ENCODE data around the gene UBE2L3. TPM values are rescaled to one million over a fixed set of nuclear protein-coding genes. Genes with fewer than 3 reads are reported as not detected.
"Not testable (repeated sequence)": the region's sequence is repeated elsewhere in the genome, so short reads cannot be mapped to it uniquely, and the experiment has no call there.

Gene UBE2L3
- total RNA-seq = 22.3 and 22.5 TPM in 2 replicates

DNA sequence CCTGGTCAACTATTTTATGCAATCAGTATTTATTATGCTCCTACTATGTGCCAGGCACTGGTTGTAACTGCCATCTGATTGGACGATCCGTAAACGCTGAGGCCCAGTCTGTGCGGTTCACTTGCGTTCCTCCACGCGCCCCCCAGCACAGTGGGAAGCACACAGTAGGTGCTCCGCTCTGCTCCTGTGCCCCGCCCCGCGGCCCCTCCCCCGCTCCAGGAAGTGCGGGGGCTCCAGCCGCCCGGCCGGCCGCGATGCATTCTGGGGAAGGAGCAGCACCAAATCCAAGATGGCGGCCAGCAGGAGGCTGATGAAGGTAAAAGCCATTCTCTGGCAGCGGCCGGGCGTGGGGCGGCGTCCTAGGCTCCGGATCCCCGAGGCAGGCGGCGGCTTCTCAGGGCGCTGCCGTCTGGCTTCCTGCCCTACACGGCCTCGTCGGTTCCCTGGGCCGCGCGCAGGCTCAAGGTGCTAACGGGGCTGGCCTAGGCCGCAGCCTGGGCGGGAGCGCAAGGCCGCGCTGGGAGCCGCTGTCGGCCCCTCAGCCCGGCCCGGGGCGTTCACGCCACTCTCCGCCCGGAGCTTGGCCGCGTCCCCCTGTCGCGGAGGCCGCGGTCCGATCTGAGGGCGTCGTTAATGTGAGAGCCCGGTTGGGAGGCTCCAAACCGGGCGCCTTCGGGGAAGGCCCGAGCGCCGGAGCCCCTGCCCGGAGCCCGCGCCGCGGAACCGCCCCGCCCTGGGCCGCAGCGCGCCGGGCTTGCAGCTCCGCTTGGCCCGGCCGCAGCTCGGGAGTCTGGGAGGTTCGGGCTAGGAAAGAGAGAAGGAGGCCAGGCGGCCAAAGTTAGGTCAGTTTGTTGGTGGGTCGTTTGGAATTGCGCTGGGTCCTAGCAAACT, at the start of gene UBE2L3:
Gene UBE2L3, plus strand, starts transcription at position 259 of the 891 bp plus-strand sequence. Its CDS starts 31 bp downstream, at position 290.
- DNase-seq (ENCODE audit: low read depth in 2 of 2) = peak; percentile 50 to 79

- not testable (repeated sequence) for DNase-seq (ENCODE audit: low read depth in 2 of 2)
Measured at GRCh38 chr22:21526705-21527500, 40.6 kb upstream of the UBE2L3 start.

GRCh38 chr22:21531525-21531924, 36.0 kb upstream of the UBE2L3 start:
- DNase-seq (ENCODE audit: low read depth in 2 of 2) = not testable (repeated sequence)

- DNase-seq (ENCODE audit: low read depth in 2 of 2) = not testable (repeated sequence)
Measured at GRCh38 chr22:21532863-21533648, 34.5 kb upstream of the UBE2L3 start.

- DNase-seq (ENCODE audit: low read depth in 2 of 2) = not testable (repeated sequence)
Measured at GRCh38 chr22:21539862-21540261, 27.7 kb upstream of the UBE2L3 start.

DNA sequence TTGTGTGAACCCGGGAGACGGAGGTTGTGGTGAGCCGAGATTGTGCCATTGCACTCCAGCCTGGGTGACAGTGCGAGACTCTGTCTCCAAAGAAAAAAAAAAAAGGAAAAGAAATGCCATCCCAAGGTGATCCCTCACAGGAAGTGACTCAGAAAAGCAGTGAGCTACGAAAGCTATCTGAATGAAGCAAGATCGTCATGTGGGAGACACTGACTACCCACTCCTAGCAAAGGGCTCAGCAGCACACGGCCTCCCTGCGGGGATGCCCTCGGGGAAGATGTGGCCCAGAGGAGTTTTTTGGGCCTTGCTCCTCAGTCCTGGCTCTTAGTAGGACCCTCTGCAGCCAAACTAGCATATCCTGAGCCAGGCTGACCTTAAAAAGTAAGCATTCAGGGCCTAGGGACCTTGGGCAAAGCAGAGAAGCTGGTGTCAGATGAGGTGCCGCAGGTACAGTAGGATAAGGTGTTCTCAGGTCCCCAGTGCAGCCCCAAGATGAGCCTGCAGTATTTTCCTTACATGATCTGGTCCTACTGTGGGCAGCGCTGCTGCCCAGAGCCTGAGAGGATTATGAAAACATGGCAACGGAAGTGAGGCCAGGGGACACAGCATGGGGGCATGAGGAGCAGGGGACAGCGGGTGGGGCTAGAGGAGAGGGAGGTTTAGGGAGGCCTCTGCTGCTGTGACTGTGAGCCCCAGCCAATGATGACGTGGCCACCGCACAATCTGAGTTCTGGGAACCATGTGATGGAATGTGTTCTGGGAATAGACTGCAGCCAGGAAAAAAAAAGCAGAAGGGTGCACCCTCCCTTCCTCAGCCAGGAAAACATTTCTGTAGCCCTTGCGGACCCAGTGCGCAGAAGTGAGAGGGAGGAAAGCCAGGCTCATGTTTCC, 22.8 kb upstream of the UBE2L3 start:
- DNase-seq (ENCODE audit: low read depth in 2 of 2) = not testable (repeated sequence)

GRCh38 chr22:21549558-21549957, 18.0 kb upstream of the UBE2L3 start:
- DNase-seq (ENCODE audit: low read depth in 2 of 2) = not testable (repeated sequence)

GRCh38 chr22:21550008-21550677, 17.4 kb upstream of the UBE2L3 start:
- DNase-seq (ENCODE audit: low read depth in 2 of 2) = not testable (repeated sequence)

DNA sequence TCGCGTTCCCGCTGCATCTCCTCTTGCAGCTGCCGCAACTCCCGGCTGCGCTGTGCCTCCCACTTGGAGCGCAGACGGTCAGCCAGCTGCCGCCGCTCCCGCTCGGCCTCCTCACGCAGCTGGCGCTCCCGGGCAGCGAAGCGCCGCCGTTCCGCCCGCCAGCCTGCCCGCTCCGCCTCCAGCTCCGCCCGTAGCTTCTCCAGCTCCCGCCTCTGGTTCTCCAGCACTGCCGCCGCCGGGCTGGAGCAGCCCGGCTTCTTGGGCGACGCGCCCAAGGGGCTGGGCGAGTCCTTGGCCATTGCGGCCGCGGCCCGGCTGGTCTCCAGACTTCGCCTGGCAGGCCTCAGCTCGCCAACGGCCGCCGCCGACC, 16.9 kb upstream of the UBE2L3 start:
- not testable (repeated sequence) for DNase-seq (ENCODE audit: low read depth in 2 of 2)

- DNase-seq (ENCODE audit: low read depth in 2 of 2) = not testable (repeated sequence)
Measured at GRCh38 chr22:21551361-21551760, 16.2 kb upstream of the UBE2L3 start, which contains the start of gene RIMBP3C. TSS of gene RIMBP3C (minus strand) at chr22:21551461. CDS start at chr22:21550976, 485 bp downstream.

DNA sequence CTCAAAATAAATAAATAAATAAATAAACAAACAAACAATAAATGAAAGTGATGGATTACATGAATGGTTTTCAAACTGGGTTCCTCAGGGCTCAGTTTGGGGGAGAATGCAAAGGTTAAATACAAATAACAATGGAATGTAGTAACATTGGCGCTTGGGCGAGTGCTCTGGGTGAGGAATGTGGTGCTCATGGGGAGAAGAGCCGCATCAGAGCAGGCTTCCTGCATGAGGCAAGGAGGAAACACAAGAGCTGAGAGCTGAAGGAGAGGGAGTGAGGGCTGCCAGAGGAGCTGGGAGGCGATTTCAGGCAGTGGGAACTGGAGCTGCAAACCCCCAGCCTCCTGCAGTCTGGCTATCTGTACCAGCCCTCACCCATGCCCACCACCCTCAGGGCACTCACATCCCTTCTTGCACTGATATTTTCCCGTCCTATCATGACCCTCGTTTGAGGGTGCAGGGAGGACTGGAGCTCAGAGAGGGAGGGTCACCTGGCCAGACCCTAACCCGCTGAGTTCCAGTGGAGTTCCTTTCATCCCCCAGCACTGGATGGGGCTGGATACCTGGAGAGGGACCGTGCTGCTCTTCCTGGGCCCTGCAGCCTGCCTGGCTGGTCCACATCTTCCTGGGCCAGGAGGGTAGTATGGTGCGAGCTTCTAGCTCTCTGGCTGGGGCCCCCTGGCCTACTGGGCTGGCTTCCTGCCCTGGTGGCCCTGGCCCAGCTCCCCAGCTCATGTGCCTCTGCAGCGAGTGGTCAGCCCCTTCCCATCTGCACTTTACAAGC, 8.0 kb upstream of the UBE2L3 start:
- not testable (repeated sequence) for DNase-seq (ENCODE audit: low read depth in 2 of 2)

- not testable (repeated sequence) for DNase-seq (ENCODE audit: low read depth in 2 of 2)
Measured at GRCh38 chr22:21560657-21561056, 6.9 kb upstream of the UBE2L3 start.

GRCh38 chr22:21563912-21564311, 3.6 kb upstream of the UBE2L3 start:
- DNase-seq (ENCODE audit: low read depth in 2 of 2) = no peak

- DNase-seq (ENCODE audit: low read depth in 2 of 2) = no peak
Measured at GRCh38 chr22:21564411-21564810, 3.1 kb upstream of the UBE2L3 start.

- DNase-seq (ENCODE audit: low read depth in 2 of 2) = peak in 1 of 2 donors; percentile 59
Measured at GRCh38 chr22:21568347-21569075, 997 bp downstream of the UBE2L3 start.

DNA sequence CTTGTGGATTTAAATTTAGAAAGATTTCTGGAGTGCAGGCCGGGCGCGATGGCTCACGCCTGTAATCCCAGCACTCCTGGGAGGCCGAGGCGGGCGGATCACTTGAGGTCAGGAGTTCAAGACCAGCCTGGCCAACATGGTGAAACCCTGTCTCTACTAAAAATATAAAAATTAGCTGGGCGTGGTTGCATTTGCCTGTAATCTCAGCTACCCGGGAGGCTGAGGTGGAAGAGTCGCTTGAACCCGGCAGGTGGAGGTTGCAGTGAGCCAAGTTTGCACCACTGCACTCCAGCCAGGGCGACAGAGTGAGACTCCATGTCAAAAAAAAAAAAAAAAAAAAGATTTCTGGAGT, 1.5 kb downstream of the UBE2L3 start:
- not testable (repeated sequence) for DNase-seq (ENCODE audit: low read depth in 2 of 2)

DNA sequence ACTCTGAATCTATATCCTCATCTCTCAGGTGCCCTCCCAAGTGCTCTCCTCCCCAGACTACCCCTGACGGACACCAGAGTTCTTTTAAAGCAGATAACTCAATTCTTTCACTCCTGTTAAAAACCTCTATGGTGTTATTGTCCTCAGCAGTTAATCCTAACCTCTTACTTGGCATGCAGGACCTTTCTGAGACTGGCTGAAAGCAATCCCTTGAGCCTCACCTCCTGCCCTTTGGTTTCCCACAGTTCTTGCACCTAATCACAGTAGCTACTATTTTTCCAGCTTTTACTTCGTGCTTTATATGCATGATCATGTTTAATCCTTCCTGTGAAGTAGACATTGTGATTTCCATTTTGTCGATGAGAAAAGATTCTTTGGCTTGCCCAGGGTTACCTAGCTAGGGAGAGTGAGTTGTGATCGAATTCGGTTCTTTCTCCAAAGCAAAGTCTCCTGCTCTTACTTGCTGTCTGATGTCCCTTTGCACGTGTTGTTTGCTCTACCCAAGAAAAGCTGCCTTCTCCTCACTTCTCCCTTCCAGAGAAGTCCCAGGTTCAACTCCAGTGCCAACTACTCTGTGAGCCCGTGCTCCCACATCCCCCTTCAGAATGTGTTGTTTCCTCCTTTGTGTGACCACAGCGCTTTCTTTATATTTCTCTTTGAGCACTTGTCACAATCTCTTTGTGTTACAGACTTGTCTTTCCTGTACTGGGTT, 2.1 kb downstream of the UBE2L3 start:
- no peak for DNase-seq (ENCODE audit: low read depth in 2 of 2)

DNA sequence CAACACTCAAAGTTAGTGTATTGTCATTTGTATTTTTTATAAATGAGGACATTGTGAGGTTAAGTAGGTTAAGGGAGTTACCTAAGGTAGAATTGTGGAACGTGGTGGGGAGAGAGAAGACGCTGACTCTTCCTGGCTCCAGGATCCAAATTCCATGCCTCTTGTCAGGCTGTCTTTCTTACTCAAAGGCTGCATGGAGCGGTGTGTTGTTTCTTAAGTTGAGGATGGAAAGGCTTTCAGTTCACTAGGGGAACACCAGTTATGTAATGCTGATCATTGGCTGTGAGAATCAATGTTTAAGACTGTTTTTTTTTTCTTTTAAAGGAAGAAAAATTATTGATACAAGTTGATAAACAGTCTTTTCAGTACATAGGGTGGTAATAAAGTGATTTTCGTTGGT, 2.9 kb downstream of the UBE2L3 start:
- no peak for DNase-seq (ENCODE audit: low read depth in 2 of 2)

Measured in dermis microvascular lymphatic vessel endothelial cell (primary cell).